DMS114 treated with DMSO at 0.1 percent for 48 hours (cell line): ENCODE measurements around the gene PEX14.
A peak's percentile ranks its signal among the peaks of the same experiment; 100 is the strongest.
"Not testable (repeated sequence)": the region's sequence is repeated elsewhere in the genome, so short reads cannot be mapped to it uniquely, and the experiment has no call there.

Source experiments
- DNase-seq: peaks from one replicate; lab custom pipeline; 2025; ENCODE audit not compliant: unreplicated experiment; lab: John Stamatoyannopoulos, UW

PEX14 gene

GRCh38 chr1:10450156-10450814 lies 24.5 kb upstream of the PEX14 start:
- DNase-seq, result no peak

GRCh38 chr1:10450836-10451235 lies 23.9 kb upstream of the PEX14 start:
- no peak for DNase-seq

- no peak for DNase-seq
These were observed 23.5 kb upstream of the PEX14 start for GRCh38 chr1:10451287-10451686.

- DNase-seq, result no peak
These were observed 18.7 kb upstream of the PEX14 start for GRCh38 chr1:10456048-10456447.

GRCh38 chr1:10456661-10457060 lies 18.1 kb upstream of the PEX14 start:
- no peak for DNase-seq

GRCh38 chr1:10457462-10457861 lies 17.3 kb upstream of the PEX14 start:
- not testable (repeated sequence) for DNase-seq

- no peak for DNase-seq
These were observed 16.9 kb upstream of the PEX14 start for GRCh38 chr1:10457875-10458274.

GRCh38 chr1:10459184-10459583 lies 15.6 kb upstream of the PEX14 start:
- no peak for DNase-seq

GRCh38 chr1:10467078-10467477 lies 7.7 kb upstream of the PEX14 start:
- no peak for DNase-seq

- DNase-seq, result no peak
These were observed 4.7 kb upstream of the PEX14 start for GRCh38 chr1:10470043-10470442.

GRCh38 chr1:10471411-10472219 lies 3.1 kb upstream of the PEX14 start:
- no peak for DNase-seq

- peak; percentile 99 for DNase-seq
These were observed 2.3 kb upstream of the PEX14 start, which contains the start of gene DFFA for GRCh38 chr1:10472220-10473144. TSS of gene DFFA (minus strand) at chr1:10472529. CDS start at chr1:10472458, 71 bp downstream.

GRCh38 chr1:10473145-10473765 lies 1.5 kb upstream of the PEX14 start:
- DNase-seq, result no peak

- DNase-seq, result not testable (repeated sequence)
These were observed 489 bp upstream of the PEX14 start for GRCh38 chr1:10474309-10474612.

- DNase-seq, result no peak
These were observed 760 bp downstream of the PEX14 start for GRCh38 chr1:10475510-10475909.

- no peak for DNase-seq
These were observed 4.5 kb downstream of the PEX14 start for GRCh38 chr1:10479296-10479695.

GRCh38 chr1:10480614-10481013 lies 5.9 kb downstream of the PEX14 start:
- DNase-seq, result no peak

GRCh38 chr1:10484521-10484920 lies 9.8 kb downstream of the PEX14 start:
- DNase-seq, result no peak

- no peak for DNase-seq
These were observed 14.7 kb downstream of the PEX14 start for GRCh38 chr1:10489291-10490055.

- DNase-seq, result no peak
These were observed 15.7 kb downstream of the PEX14 start for GRCh38 chr1:10490286-10490970.
